WTC11 (cell line): ENCODE results near the gene WNT10A. TPM values are rescaled to one million over a fixed set of nuclear protein-coding genes. Genes with fewer than 3 reads are reported as not detected.

ENCODE experiments used
- ATAC-seq: fragments of 200-7000 bp; cut with Tn5 transposase; 2 replicates; pipeline ENCODE4 v1.10.0; 2021; ENCODE audit warnings: mild to moderate bottlenecking, moderate library complexity
- CTCF ChIA-PET: fragments of 300-600 bp; sonication (Branson Sonifier 250); formaldehyde crosslinking; loops from one replicate; lab custom pipeline; 2021; ENCODE audit warnings: antibody characterized with exemption; lab: Charles Lee
- POLR2A ChIA-PET: fragments of 350-600 bp; sonication (Branson Sonifier 250); formaldehyde crosslinking; loops from one replicate; lab custom pipeline; 2021; ENCODE audit warnings: antibody characterized with exemption; lab: Charles Lee
- DNase-seq: peaks from one replicate; pipeline ENCODE4 v3.0.0; 2021; ENCODE audit warnings: low spot score
- H3K27ac Mint-ChIP-seq: 2 replicates; pipeline ENCODE4 v1.8.0; 2021; ENCODE audit warnings: mixed read lengths
- H3K27me3 Mint-ChIP-seq: 2 replicates; pipeline ENCODE4 v1.8.0; 2021; ENCODE audit warnings: low read depth, mild to moderate bottlenecking, moderate library complexity, mixed read lengths
- H3K36me3 Mint-ChIP-seq: 2 replicates; pipeline ENCODE4 v1.8.0; 2021; ENCODE audit warnings: mixed read lengths
- H3K4me1 Mint-ChIP-seq: 2 replicates; pipeline ENCODE4 v1.8.0; 2022; ENCODE audit warnings: mixed read lengths
- H3K4me3 Mint-ChIP-seq: 2 replicates; pipeline ENCODE4 v1.8.0; 2021; ENCODE audit warnings: mild to moderate bottlenecking, moderate library complexity, mixed read lengths
- H3K9me3 Mint-ChIP-seq: 2 replicates; pipeline ENCODE4 v1.8.0; 2021; ENCODE audit warnings: mixed read lengths
- ATF2 ChIP-seq: sonication (generic); formaldehyde crosslinking; IDR thresholded peaks from 2 replicates; pipeline ENCODE4 v1.8.1; 2022; ENCODE audit warnings: low read depth, missing genetic modification reagents, borderline replicate concordance
- CDX4 ChIP-seq: fragments of 250-450 bp; sonication (Bioruptor Pico); IDR thresholded peaks from 2 replicates; pipeline ENCODE4 v1.9.0; 2021; ENCODE audit warnings: moderate library complexity, mild to moderate bottlenecking, inconsistent platforms, borderline replicate concordance
- E2F4 ChIP-seq: sonication (generic); formaldehyde crosslinking; IDR thresholded peaks from 2 replicates; pipeline ENCODE4 v1.8.1; 2022; ENCODE audit warnings: low read depth, mild to moderate bottlenecking, moderate library complexity, missing genetic modification reagents, borderline replicate concordance
- EMX1 ChIP-seq: fragments of 250-450 bp; sonication (Bioruptor Pico); IDR thresholded peaks from 2 replicates; pipeline ENCODE4 v1.8.0; 2021; ENCODE audit warnings: mild to moderate bottlenecking
- ERG ChIP-seq: fragments of 250-450 bp; sonication (Bioruptor Pico); IDR thresholded peaks from 2 replicates; pipeline ENCODE4 v1.8.0; 2021; ENCODE audit warnings: mild to moderate bottlenecking
- ESRRA ChIP-seq: sonication (generic); formaldehyde crosslinking; IDR thresholded peaks from 2 replicates; pipeline ENCODE4 v1.8.1; 2022; ENCODE audit warnings: mild to moderate bottlenecking, missing genetic modification reagents, borderline replicate concordance
- FOXK1 ChIP-seq: sonication (generic); formaldehyde crosslinking; IDR thresholded peaks from 2 replicates; pipeline ENCODE4 v1.8.0; 2022; ENCODE audit warnings: mild to moderate bottlenecking, moderate library complexity, missing genetic modification reagents
- IRF1 ChIP-seq: sonication (generic); formaldehyde crosslinking; IDR thresholded peaks from 2 replicates; pipeline ENCODE4 v1.8.0; 2023; ENCODE audit warnings: missing genetic modification reagents
- NFE2L1 ChIP-seq: sonication (generic); formaldehyde crosslinking; IDR thresholded peaks from 2 replicates; pipeline ENCODE4 v1.8.1; 2023; ENCODE audit warnings: missing genetic modification reagents
- NFYB ChIP-seq: sonication (generic); formaldehyde crosslinking; conservative IDR thresholded peaks from 2 replicates; pipeline ENCODE4 v1.8.0; 2022; ENCODE audit warnings: low read depth, missing genetic modification reagents
- NR3C1 ChIP-seq: sonication (generic); formaldehyde crosslinking; conservative IDR thresholded peaks from 2 replicates; pipeline ENCODE4 v1.8.1; 2023; ENCODE audit warnings: low read depth, mild to moderate bottlenecking, missing genetic modification reagents
- OVOL2 ChIP-seq: fragments of 250-450 bp; sonication (Bioruptor Pico); IDR thresholded peaks from 2 replicates; pipeline ENCODE4 v1.9.0; 2021; ENCODE audit warnings: mild to moderate bottlenecking, borderline replicate concordance
- PREB ChIP-seq: sonication (generic); formaldehyde crosslinking; IDR thresholded peaks from 2 replicates; pipeline ENCODE4 v1.8.1; 2022; ENCODE audit warnings: mild to moderate bottlenecking, missing genetic modification reagents, moderate library complexity, borderline replicate concordance
- SP1 ChIP-seq: sonication (generic); formaldehyde crosslinking; conservative IDR thresholded peaks from 2 replicates; pipeline ENCODE4 v1.8.1; 2022; ENCODE audit warnings: missing genetic modification reagents
- TEAD4 ChIP-seq: sonication (generic); formaldehyde crosslinking; IDR thresholded peaks from 2 replicates; pipeline ENCODE4 v1.8.0; 2022; ENCODE audit warnings: mild to moderate bottlenecking, missing genetic modification reagents
- ZNF138 ChIP-seq: sonication (generic); formaldehyde crosslinking; conservative IDR thresholded peaks from 2 replicates; pipeline ENCODE4 v1.8.1; 2022; ENCODE audit warnings: mild to moderate bottlenecking, moderate library complexity, missing genetic modification reagents
- ZNF281 ChIP-seq: sonication (generic); formaldehyde crosslinking; IDR thresholded peaks from 2 replicates; pipeline ENCODE4 v1.8.0; 2023; ENCODE audit warnings: mild to moderate bottlenecking, missing genetic modification reagents
- ZNF512 ChIP-seq: sonication (generic); formaldehyde crosslinking; IDR thresholded peaks from 2 replicates; pipeline ENCODE4 v1.8.1; 2022; ENCODE audit warnings: missing genetic modification reagents, borderline replicate concordance
- ZSCAN18 ChIP-seq: fragments of 250-450 bp; sonication (Bioruptor Pico); IDR thresholded peaks from 2 replicates; pipeline ENCODE4 v2.1.2; 2022; ENCODE audit warnings: mild to moderate bottlenecking, moderate library complexity
- total RNA-seq: library from RNA; stranded (reverse); gene quantifications from 3 replicates; pipeline ENCODE4 v1.2.3, GENCODE V29; 2021

The WNT10A gene
- total RNA-seq, 1 experiment from 2014 or later, result not detected

GRCh38 chr2:218927422-218927821 is 46.8 kb downstream of the WNT10A start:
- TF ChIP-seq NFE2L1 (CRISPR knock-in tag), result no peak
- TF ChIP-seq PREB (CRISPR knock-in tag), result no peak
- TF ChIP-seq NFYB (CRISPR knock-in tag), result no peak
- TF ChIP-seq CDX4 (CRISPR knock-in tag), result no peak
- TF ChIP-seq, all 79 proteins: peak for 0
- POLR2A ChIA-PET, result no interaction called here
- ATAC-seq, result no peak
- H3K36me3 Mint-ChIP-seq, result peaks cover 28% of the 10 kb centered on the region
- H3K4me1 Mint-ChIP-seq, result no peaks in the 10 kb centered on the region
- no peak overlapping the region for H3K27ac Mint-ChIP-seq
- no peak for DNase-seq
- CTCF ChIA-PET, result interaction anchor here (0.7 to 1.0 kb wide), 2 partner anchors 53 to 192 kb away, joined by 3 read pairs; no protein-coding TSS in a partner anchor
- peaks cover 44% of the 10 kb centered on the region for H3K27me3 Mint-ChIP-seq
- H3K4me3 Mint-ChIP-seq, result no peak overlapping the region
- H3K9me3 Mint-ChIP-seq, result peaks cover 40% of the 10 kb centered on the region

- Mint-ChIP-seq H3K9me3 (peaks cover 40% of the 10 kb centered on the region), H3K4me3 (no peak overlapping the region)
- CTCF ChIA-PET, result interaction anchor here (0.7 to 1.0 kb wide), 2 partner anchors 52 to 192 kb away, joined by 3 read pairs; no protein-coding TSS in a partner anchor
Measured at GRCh38 chr2:218927876-218928275, 47.2 kb downstream of the WNT10A start.

More at GRCh38 chr2:218927876-218928275, 47.2 kb downstream of the WNT10A start:
- peaks cover 45% of the 10 kb centered on the region for H3K27me3 Mint-ChIP-seq
- POLR2A ChIA-PET, result no interaction called here
- no peaks in the 10 kb centered on the region for H3K4me1 Mint-ChIP-seq
- TF ChIP-seq ZSCAN18 (CRISPR knock-in tag), result no peak
- no peak for TF ChIP-seq FOXK1
- no peak for TF ChIP-seq EMX1
- TF ChIP-seq ZNF138, result no peak
- TF ChIP-seq NR3C1 (CRISPR knock-in tag), result no peak
- TF ChIP-seq ESRRA, result no peak
- TF ChIP-seq ATF2 (CRISPR knock-in tag), result no peak
- TF ChIP-seq ZNF281 (CRISPR knock-in tag), result no peak
- no peak for TF ChIP-seq SP1
- TF ChIP-seq ZNF512 (CRISPR knock-in tag), result no peak
- TF ChIP-seq TEAD4 (CRISPR knock-in tag), result no peak
- TF ChIP-seq IRF1 (CRISPR knock-in tag), result no peak
- TF ChIP-seq E2F4 (CRISPR knock-in tag), result no peak
- TF ChIP-seq ERG (CRISPR knock-in tag), result no peak
- TF ChIP-seq OVOL2 (CRISPR knock-in tag), result no peak
- H3K27ac Mint-ChIP-seq, result no peak overlapping the region
- ATAC-seq (no peak), DNase-seq (no peak)
- peaks cover 27% of the 10 kb centered on the region for H3K36me3 Mint-ChIP-seq
